ENCODE data around the gene MYZAP. TPM values are rescaled to one million over a fixed set of nuclear protein-coding genes. Genes with fewer than 3 reads are reported as not detected.

MYZAP gene
- total RNA-seq, 1 experiment from 2014 or later = 5.1 TPM

DNA sequence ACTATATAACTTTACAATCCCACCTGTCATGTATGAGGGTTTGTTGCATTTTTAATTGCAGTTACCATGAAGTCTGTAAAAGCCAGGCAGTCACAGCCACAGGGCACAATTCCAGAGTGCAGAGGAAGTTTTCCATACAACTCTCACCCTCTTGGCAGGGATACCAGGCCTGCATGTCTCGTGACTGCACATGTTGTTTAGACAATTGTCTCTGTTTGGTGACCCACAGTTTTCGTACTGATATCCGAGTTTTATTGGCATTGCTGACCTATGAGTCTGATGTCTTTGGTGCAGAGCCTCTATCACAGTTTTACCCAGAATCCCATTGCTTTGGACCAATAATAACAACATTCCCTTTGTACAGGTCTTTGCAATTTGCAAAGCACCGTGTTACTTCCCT, 24.9 kb upstream of the MYZAP start:
- Mint-ChIP-seq H3K4me3 (ENCODE audit: low read depth, unreplicated experiment) (no peak overlapping the region), H3K4me1 (ENCODE audit: low read depth, unreplicated experiment) (peaks cover 26% of the 10 kb centered on the region), H3K27me3 (ENCODE audit: unreplicated experiment) (no peaks in the 10 kb centered on the region), H3K9me3 (ENCODE audit: low read depth, unreplicated experiment) (peaks cover 4% of the 10 kb centered on the region), H3K36me3 (ENCODE audit: insufficient read depth, unreplicated experiment) (peaks cover 7% of the 10 kb centered on the region), H3K27ac (ENCODE audit: unreplicated experiment) (no peak overlapping the region)
- BruUV-seq (replicated peaks) = no TSS peak
- DNase-seq = no peak
- TF ChIP-seq, protein P1, sequence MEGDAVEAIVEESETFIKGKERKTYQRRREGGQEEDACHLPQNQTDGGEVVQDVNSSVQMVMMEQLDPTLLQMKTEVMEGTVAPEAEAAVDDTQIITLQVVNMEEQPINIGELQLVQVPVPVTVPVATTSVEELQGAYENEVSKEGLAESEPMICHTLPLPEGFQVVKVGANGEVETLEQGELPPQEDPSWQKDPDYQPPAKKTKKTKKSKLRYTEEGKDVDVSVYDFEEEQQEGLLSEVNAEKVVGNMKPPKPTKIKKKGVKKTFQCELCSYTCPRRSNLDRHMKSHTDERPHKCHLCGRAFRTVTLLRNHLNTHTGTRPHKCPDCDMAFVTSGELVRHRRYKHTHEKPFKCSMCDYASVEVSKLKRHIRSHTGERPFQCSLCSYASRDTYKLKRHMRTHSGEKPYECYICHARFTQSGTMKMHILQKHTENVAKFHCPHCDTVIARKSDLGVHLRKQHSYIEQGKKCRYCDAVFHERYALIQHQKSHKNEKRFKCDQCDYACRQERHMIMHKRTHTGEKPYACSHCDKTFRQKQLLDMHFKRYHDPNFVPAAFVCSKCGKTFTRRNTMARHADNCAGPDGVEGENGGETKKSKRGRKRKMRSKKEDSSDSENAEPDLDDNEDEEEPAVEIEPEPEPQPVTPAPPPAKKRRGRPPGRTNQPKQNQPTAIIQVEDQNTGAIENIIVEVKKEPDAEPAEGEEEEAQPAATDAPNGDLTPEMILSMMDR (IDR thresholded peaks at IDR 0.05; ENCODE audit: unreplicated experiment) = no peak
- CTCF ChIA-PET = no interaction called here
- intact Hi-C loops (cut with micrococcal nuclease; ENCODE audit: unreplicated experiment) = loop anchor here (10.0 kb wide), 1 partner anchor 618 kb away; no protein-coding TSS in a partner anchor

DNA sequence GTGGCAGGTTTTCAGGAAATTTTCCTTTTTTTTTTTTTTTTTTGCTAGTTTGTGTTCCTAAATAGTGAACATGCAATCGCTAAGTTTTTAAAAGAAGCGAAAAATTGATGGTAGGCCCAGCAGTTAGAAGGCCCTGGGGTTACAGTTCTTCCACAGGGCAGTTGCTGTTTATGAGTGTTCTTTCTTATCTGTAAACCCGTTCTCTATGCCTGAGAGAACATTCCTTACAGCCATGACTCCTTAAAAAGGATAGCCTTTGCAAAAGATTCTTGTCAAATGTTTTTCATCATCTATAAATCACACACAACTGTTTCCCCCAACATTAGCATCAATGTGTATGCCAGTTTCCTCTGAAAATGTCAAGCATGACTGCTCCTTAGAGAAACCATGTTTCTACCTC, 23.8 kb upstream of the MYZAP start:
- Mint-ChIP-seq H3K4me3 (ENCODE audit: low read depth, unreplicated experiment) (no peak overlapping the region), H3K9me3 (ENCODE audit: low read depth, unreplicated experiment) (peaks cover 4% of the 10 kb centered on the region), H3K27me3 (ENCODE audit: unreplicated experiment) (no peaks in the 10 kb centered on the region), H3K4me1 (ENCODE audit: low read depth, unreplicated experiment) (peaks cover 28% of the 10 kb centered on the region), H3K36me3 (ENCODE audit: insufficient read depth, unreplicated experiment) (peaks cover 7% of the 10 kb centered on the region), H3K27ac (ENCODE audit: unreplicated experiment) (no peak overlapping the region)
- DNase-seq = no peak
- CTCF ChIA-PET = interaction anchor here (0.7 to 1.1 kb wide), 2 partner anchors 8 to 164 kb away, joined by 4 read pairs; no protein-coding TSS in a partner anchor
- no TSS peak for BruUV-seq (replicated peaks)
- intact Hi-C loops (cut with micrococcal nuclease; ENCODE audit: unreplicated experiment) = loop anchor here (10.0 kb wide), 1 partner anchor 617 kb away; no protein-coding TSS in a partner anchor
- TF ChIP-seq, protein P1 (IDR thresholded peaks at IDR 0.05; ENCODE audit: unreplicated experiment) = no peak

DNA sequence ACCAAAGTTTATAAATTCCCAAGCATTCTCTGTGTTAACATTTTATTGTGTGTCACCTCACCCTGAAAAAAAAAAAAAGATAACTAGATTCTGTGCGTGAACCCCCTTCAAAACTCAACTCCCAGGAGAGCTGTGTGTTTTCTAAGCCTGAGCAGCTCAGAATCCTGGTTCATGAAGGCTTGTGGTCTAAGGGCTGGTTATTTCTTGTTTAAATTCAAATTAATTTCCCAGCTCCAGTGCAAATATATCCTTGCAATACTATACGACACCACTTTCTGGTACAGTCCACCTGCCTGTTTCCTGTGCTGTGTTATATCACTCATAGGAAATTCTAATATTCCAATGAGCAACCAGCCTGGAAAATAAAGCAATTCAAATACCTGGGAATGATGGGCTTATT, 23.4 kb upstream of the MYZAP start:
- no peak overlapping the region for H3K4me3 Mint-ChIP-seq (ENCODE audit: low read depth, unreplicated experiment)
- peaks cover 4% of the 10 kb centered on the region for H3K9me3 Mint-ChIP-seq (ENCODE audit: low read depth, unreplicated experiment)
- H3K27ac Mint-ChIP-seq (ENCODE audit: unreplicated experiment) = no peak overlapping the region
- CTCF ChIA-PET = interaction anchor here (0.7 to 1.1 kb wide), 2 partner anchors 8 to 87 kb away, joined by 3 to 4 read pairs; no protein-coding TSS in a partner anchor
- intact Hi-C loops (cut with micrococcal nuclease; ENCODE audit: unreplicated experiment) = loop anchor here (10.0 kb wide), 1 partner anchor 617 kb away; no protein-coding TSS in a partner anchor
- no peak for DNase-seq
- no peaks in the 10 kb centered on the region for H3K27me3 Mint-ChIP-seq (ENCODE audit: unreplicated experiment)
- TF ChIP-seq, protein P1 (IDR thresholded peaks at IDR 0.05; ENCODE audit: unreplicated experiment) = no peak
- BruUV-seq (replicated peaks) = no TSS peak
- peaks cover 7% of the 10 kb centered on the region for H3K36me3 Mint-ChIP-seq (ENCODE audit: insufficient read depth, unreplicated experiment)
- peaks cover 28% of the 10 kb centered on the region for H3K4me1 Mint-ChIP-seq (ENCODE audit: low read depth, unreplicated experiment)

DNA sequence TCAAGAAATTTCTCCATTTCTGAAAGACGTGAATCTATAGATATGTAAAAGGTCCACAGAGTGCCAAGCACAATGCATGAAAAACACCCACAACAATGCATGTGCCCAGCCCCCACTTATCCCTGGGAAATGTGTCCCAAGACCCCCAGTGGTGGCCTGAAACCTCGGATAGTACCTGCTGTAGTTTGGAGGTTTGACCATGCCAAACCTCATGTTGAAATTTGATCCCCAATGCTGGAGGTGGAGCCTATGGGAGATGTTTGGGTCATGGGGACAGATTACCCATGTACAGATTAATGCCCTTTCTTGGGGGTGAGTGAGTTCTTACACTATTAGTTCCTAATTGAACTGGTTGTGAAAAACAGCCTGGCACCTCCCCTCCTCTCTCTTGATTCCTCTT, 21.4 kb upstream of the MYZAP start:
- Mint-ChIP-seq H3K27me3 (ENCODE audit: unreplicated experiment) (no peaks in the 10 kb centered on the region), H3K9me3 (ENCODE audit: low read depth, unreplicated experiment) (peaks cover 4% of the 10 kb centered on the region), H3K27ac (ENCODE audit: unreplicated experiment) (peak overlapping the region; percentile 93), H3K4me3 (ENCODE audit: low read depth, unreplicated experiment) (no peak overlapping the region), H3K4me1 (ENCODE audit: low read depth, unreplicated experiment) (peaks cover 28% of the 10 kb centered on the region), H3K36me3 (ENCODE audit: insufficient read depth, unreplicated experiment) (peaks cover 7% of the 10 kb centered on the region)
- TF ChIP-seq, protein P1 (IDR thresholded peaks at IDR 0.05; ENCODE audit: unreplicated experiment) = no peak
- CTCF ChIA-PET = no interaction called here
- DNase-seq = no peak
- intact Hi-C loops (cut with micrococcal nuclease; ENCODE audit: unreplicated experiment) = no loop called here
- BruUV-seq (replicated peaks) = no TSS peak
